Measurements from ENCODE around the gene OR4D9. TPM values are rescaled to one million over a fixed set of nuclear protein-coding genes. Genes with fewer than 3 reads are reported as not detected.
"Not testable (repeated sequence)": the region's sequence is repeated elsewhere in the genome, so short reads cannot be mapped to it uniquely, and the experiment has no call there.

Gene OR4D9
- total and polyA plus RNA-seq, 7 donors, result not detected

GRCh38 chr11:59480359-59480758, 31.0 kb upstream of the OR4D9 start:
- H3K4me1 ChIP-seq, result no peaks in the 10 kb centered on the region
- H3K27ac ChIP-seq, result no peak overlapping the region
- H3K9me3 ChIP-seq, result no peaks in the 10 kb centered on the region
- no peak for ATAC-seq
- intact Hi-C loops (cut with DNase I), result no loop called here
- no peak for DNase-seq
- peaks cover 0 to 2% (median 0%) of the 10 kb centered on the region in 3 donors for H3K27me3 ChIP-seq (ENCODE audit: insufficient read depth in 3 of 3, low read length in 2 of 3)
- H3K4me3 ChIP-seq, result no peak overlapping the region
- TF ChIP-seq CTCF (IDR thresholded peaks at IDR 0.05), result no peak
- WGBS, 3 donors, result 35 to 47% (median 38%) methylated on average over 3 of the region's 3 CpGs
- H3K36me3 ChIP-seq (ENCODE audit: insufficient read depth in 1 of 2, low read depth in 1 of 2), result no peaks in the 10 kb centered on the region

DNA sequence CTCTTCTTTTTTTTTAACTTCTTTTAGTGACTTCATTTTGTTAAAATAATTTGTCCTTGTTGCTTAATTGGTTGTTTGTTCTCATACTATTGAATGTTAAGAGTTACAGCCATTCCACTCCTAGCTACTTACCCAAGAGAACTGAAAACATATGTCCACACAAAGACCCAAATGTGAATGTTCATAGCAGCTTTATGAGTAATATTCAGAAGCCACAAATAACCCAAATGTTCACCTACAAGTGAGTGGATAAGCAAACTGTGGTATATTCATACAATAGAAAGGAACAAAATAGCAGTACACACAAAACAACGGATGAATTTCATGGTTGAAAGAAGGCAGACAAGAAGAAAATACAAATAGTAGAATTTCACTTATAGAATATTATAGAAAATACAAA, 9.4 kb upstream of the OR4D9 start:
- Histone ChIP-seq H3K27me3 (ENCODE audit: insufficient read depth in 3 of 3, low read length in 2 of 3) (no peaks in the 10 kb centered on the region), H3K36me3 (ENCODE audit: insufficient read depth in 1 of 2, low read depth in 1 of 2) (no peaks in the 10 kb centered on the region), H3K9me3 (no peaks in the 10 kb centered on the region), H3K4me3 (no peak overlapping the region), H3K27ac (no peak overlapping the region), H3K4me1 (no peaks in the 10 kb centered on the region)
- WGBS, 3 donors, result 27 to 94% (median 43%) methylated on average over 1 of the region's 1 CpG
- DNase-seq (no peak), ATAC-seq (no peak)
- no peak for TF ChIP-seq CTCF (IDR thresholded peaks at IDR 0.05)
- intact Hi-C loops (cut with DNase I), result no loop called here

DNA sequence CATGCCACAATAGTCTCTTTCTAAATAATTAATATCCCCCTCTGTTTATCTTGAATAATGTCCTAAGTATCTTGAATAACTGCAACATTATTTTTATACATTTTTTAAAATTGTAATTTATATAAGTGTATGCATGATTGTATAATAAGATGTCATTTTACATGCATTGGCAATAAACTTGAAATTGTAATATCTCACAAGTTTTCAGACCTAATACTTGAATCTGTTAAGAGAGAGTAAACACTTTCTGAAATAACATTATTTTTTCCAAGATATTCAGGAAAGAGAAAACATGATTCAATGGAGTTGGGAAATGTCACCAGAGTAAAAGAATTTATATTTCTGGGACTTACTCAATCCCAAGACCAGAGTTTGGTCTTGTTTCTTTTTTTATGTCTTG, 8.1 kb upstream of the OR4D9 start, which contains the start of gene OR4D11:
OR4D11 (plus strand) TSS at position 301 of the 400 bp plus-strand sequence; CDS start at position 301, 0 bp downstream.
- Histone ChIP-seq H3K36me3 (ENCODE audit: insufficient read depth in 1 of 2, low read depth in 1 of 2) (no peaks in the 10 kb centered on the region), H3K4me3 (no peak within 1 kb of the TSS), H3K27me3 (ENCODE audit: insufficient read depth in 3 of 3, low read length in 2 of 3) (no peaks in the 10 kb centered on the region), H3K27ac (no peak within 1 kb of the TSS), H3K4me1 (no peaks in the 10 kb centered on the region), H3K9me3 (no peaks in the 10 kb centered on the region)
- ATAC-seq, result no peak
- no peak for TF ChIP-seq CTCF (IDR thresholded peaks at IDR 0.05)
- no peak for DNase-seq
- intact Hi-C loops (cut with DNase I), result no loop called here

DNA sequence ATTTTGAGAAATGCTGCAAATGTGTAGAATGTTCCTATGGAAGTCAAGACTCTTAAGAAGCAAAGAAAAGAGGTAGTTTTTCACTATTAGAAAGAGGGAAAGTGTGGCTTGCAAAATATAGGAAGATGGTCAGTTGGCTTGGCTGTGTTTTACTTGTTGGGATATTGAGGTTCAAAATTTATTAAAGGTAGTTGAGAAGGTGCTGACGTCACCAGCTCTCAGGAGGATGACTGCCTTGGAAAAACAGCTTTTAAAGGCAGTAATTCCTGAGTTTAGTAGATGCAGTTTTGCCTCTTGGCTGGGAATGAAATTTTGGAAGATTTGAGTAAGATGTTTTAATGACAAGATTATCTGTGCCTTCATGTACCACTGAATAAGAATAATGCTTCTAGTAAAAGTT, 336 bp downstream of the OR4D9 start:
- H3K9me3 ChIP-seq, result no peaks in the 10 kb centered on the region
- ATAC-seq, result no peak
- peaks cover 0 to 4% (median 2%) of the 10 kb centered on the region in 3 donors for H3K27me3 ChIP-seq (ENCODE audit: insufficient read depth in 3 of 3, low read length in 2 of 3)
- no peak for DNase-seq
- intact Hi-C loops (cut with DNase I), result no loop called here
- no peaks in the 10 kb centered on the region for H3K36me3 ChIP-seq (ENCODE audit: insufficient read depth in 1 of 2, low read depth in 1 of 2)
- H3K27ac ChIP-seq, result no peak overlapping the region
- no peak for TF ChIP-seq CTCF (IDR thresholded peaks at IDR 0.05)
- H3K4me3 ChIP-seq, result no peak overlapping the region
- no peaks in the 10 kb centered on the region for H3K4me1 ChIP-seq
- WGBS, 3 donors, result 48 to 68% (median 62%) methylated on average over 1 of the region's 1 CpG

DNA sequence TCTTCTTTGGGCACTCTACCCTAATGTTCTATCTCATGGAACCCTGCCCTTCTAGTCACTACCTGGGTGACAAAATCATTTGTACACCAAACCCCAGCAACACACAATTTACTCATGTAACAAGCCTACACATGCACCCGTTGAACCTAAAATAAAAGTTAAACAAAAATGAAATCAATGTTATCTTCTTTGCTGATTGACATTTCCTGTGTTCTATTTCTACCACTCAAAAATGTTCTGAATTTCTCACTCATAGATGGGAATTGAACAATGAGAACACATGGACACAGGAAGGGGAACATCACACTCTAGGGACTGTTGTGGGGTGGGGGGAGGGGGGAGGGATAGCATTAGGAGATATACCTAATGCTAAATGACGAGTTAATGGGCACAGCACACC, 8.8 kb downstream of the OR4D9 start:
- WGBS, 3 donors, result 59 to 74% (median 63%) methylated on average over 2 of the region's 2 CpGs
- intact Hi-C loops (cut with DNase I), result not testable (repeated sequence)

More for the DNA sequence above, 8.8 kb downstream of the OR4D9 start:
- DNase-seq; H3K27ac ChIP-seq; ATAC-seq; H3K4me1 ChIP-seq; H3K27me3 ChIP-seq (ENCODE audit: insufficient read depth in 3 of 3, low read length in 2 of 3); H3K4me3 ChIP-seq; H3K9me3 ChIP-seq; H3K36me3 ChIP-seq (ENCODE audit: insufficient read depth in 1 of 2, low read depth in 1 of 2): not testable (repeated sequence)

Data from psoas muscle (tissue), 8 donors.